Measurements from ENCODE around the gene GNAL. TPM values are rescaled to one million over a fixed set of nuclear protein-coding genes. Genes with fewer than 3 reads are reported as not detected.
A peak's percentile ranks its signal among the peaks of the same experiment; 100 is the strongest.

The GNAL gene
- total RNA-seq, 1 experiment from 2014 or later, result 4.6 TPM

- peaks cover 10% of the 10 kb centered on the region; the same call in 1 of the 2 replicates for H3K79me2 ChIP-seq (ENCODE audit: insufficient read depth, low read length)
- H3K9ac ChIP-seq (ENCODE audit: low read length), result peak overlapping the region; percentile 79
- peak overlapping the region; percentile 91 for H3K27ac ChIP-seq (ENCODE audit: low read depth, low read length)
- H4K20me1 ChIP-seq (ENCODE audit: insufficient read depth), result no peaks in the 10 kb centered on the region
- H3K9me3 ChIP-seq (ENCODE audit: control insufficient read depth in 1 of 2, insufficient read depth in 1 of 2, low read depth in 1 of 2, low read length in 2 of 2), result no peaks in the 10 kb centered on the region
- ATAC-seq, result peak; percentile 49
- intact Hi-C loops (cut with micrococcal nuclease), result loop anchor here (2.0 kb wide), 1 partner anchor 58 kb away; the partner anchor contains the start of gene CHMP1B
- BruUV-seq (replicated peaks), result TSS peak; percentile 77
- H3K27me3 ChIP-seq (ENCODE audit: insufficient read depth, low read length), result no peaks in the 10 kb centered on the region
- H3K4me3 ChIP-seq (replicated peaks in 1 of 2; ENCODE audit: low read depth in 1 of 2, low read length in 2 of 2), result peak overlapping the region; percentile 77 to 85
- H3K4me2 ChIP-seq (ENCODE audit: low read length), result peak overlapping the region; percentile 81
- H3K4me1 ChIP-seq (ENCODE audit: control insufficient read depth in 1 of 2, insufficient read depth in 2 of 2, low read length in 2 of 2), result peaks cover 4 to 19% of the 10 kb centered on the region in 2 experiments; a peak in 3 of 4 replicates
- CTCF ChIA-PET, result no interaction called here
- peak overlapping the region; percentile 71 for H2AFZ ChIP-seq (ENCODE audit: low read depth, low read length, poor library complexity, severe bottlenecking)
- DNase-seq (ENCODE audit: low read depth, low spot score), result no peak
- H3K9me2 ChIP-seq (ENCODE audit: insufficient read depth), result no peaks in the 10 kb centered on the region
- POLR2A ChIA-PET, result interaction anchor here (1.5 kb wide), 1 partner anchor 72 kb away, joined by 4 read pairs; the partner anchor contains the start of gene IMPA2
- TF ChIP-seq CEBPB (IDR thresholded peaks at IDR 0.05; ENCODE audit: low read depth), result no peak
- no peak for TF ChIP-seq CBX3 (IDR thresholded peaks at IDR 0.05; ENCODE audit: low read depth)
- no peak for TF ChIP-seq ELF1 (IDR thresholded peaks at IDR 0.05; ENCODE audit: borderline replicate concordance, low read depth)
- TF ChIP-seq EZH2 (IDR thresholded peaks at IDR 0.05), result no peak
- TF ChIP-seq ZFX (IDR thresholded peaks at IDR 0.05), result no peak
- no peak for TF ChIP-seq POLR2A (IDR thresholded peaks at IDR 0.05; ENCODE audit: borderline replicate concordance, extremely low read depth, insufficient read depth, insufficient read length)
- TF ChIP-seq POLR2AphosphoS5 (IDR thresholded peaks at IDR 0.05; ENCODE audit: low read depth, low read length), result no peak
- no peak for TF ChIP-seq SP1 (IDR thresholded peaks at IDR 0.05; ENCODE audit: low read depth)
- no peak for TF ChIP-seq SIN3A (IDR thresholded peaks at IDR 0.05; ENCODE audit: low read depth)
- no peak for TF ChIP-seq EZH2phosphoT487 (IDR thresholded peaks at IDR 0.05; ENCODE audit: borderline replicate concordance)
- TF ChIP-seq RAD21 (IDR thresholded peaks at IDR 0.05; ENCODE audit: low read depth), result no peak
- H3K36me3 ChIP-seq (ENCODE audit: control insufficient read depth in 1 of 2, insufficient read depth in 2 of 2, low read length in 2 of 2), result no peaks in the 10 kb centered on the region; a peak in 1 of 4 replicates
- RAD21 ChIA-PET (ENCODE audit: low non-redundant PET in 1 of 2, low total read pairs in 2 of 2, uncharacterized antibody in 2 of 2, unreplicated experiment in 2 of 2), result no interaction called here
Observed at GRCh38 chr18:11909061-11909455, 220.0 kb downstream of the GNAL start.

- POLR2A ChIA-PET, result interaction anchor here (1.5 kb wide), 1 partner anchor 71 kb away, joined by 4 read pairs; the partner anchor contains the start of gene IMPA2
- ATAC-seq, result no peak
- no peaks in the 10 kb centered on the region; a peak in 1 of 4 replicates for H3K36me3 ChIP-seq (ENCODE audit: control insufficient read depth in 1 of 2, insufficient read depth in 2 of 2, low read length in 2 of 2)
- H3K4me1 ChIP-seq (ENCODE audit: control insufficient read depth in 1 of 2, insufficient read depth in 2 of 2, low read length in 2 of 2), result peaks cover 4 to 19% of the 10 kb centered on the region in 2 experiments; a peak in 3 of 4 replicates
- peak overlapping the region; percentile 79; the same call in 1 of the 2 replicates for H3K9ac ChIP-seq (ENCODE audit: low read length)
- intact Hi-C loops (cut with micrococcal nuclease), result loop anchor here (2.0 kb wide), 1 partner anchor 59 kb away; the partner anchor contains the start of gene CHMP1B
- no peaks in the 10 kb centered on the region for H3K9me2 ChIP-seq (ENCODE audit: insufficient read depth)
- no TSS peak for BruUV-seq (replicated peaks)
- H3K27me3 ChIP-seq (ENCODE audit: insufficient read depth, low read length), result no peaks in the 10 kb centered on the region
- H3K4me2 ChIP-seq (ENCODE audit: low read length), result peak overlapping the region; percentile 81
- H3K9me3 ChIP-seq (ENCODE audit: control insufficient read depth in 1 of 2, insufficient read depth in 1 of 2, low read depth in 1 of 2, low read length in 2 of 2), result no peaks in the 10 kb centered on the region
- RAD21 ChIA-PET (ENCODE audit: low non-redundant PET in 1 of 2, low total read pairs in 2 of 2, uncharacterized antibody in 2 of 2, unreplicated experiment in 2 of 2), result no interaction called here
- H3K4me3 ChIP-seq (replicated peaks in 1 of 2; ENCODE audit: low read depth in 1 of 2, low read length in 2 of 2), result peak overlapping the region in 1 of 2 experiments; percentile 77; a peak in 1 of 4 replicates
- H4K20me1 ChIP-seq (ENCODE audit: insufficient read depth), result no peaks in the 10 kb centered on the region
- H2AFZ ChIP-seq (ENCODE audit: low read depth, low read length, poor library complexity, severe bottlenecking), result peak overlapping the region; percentile 71
- no peak for DNase-seq (ENCODE audit: low read depth, low spot score)
- CTCF ChIA-PET, result no interaction called here
- H3K27ac ChIP-seq (ENCODE audit: low read depth, low read length), result peak overlapping the region; percentile 91; the same call in 1 of the 2 replicates
- H3K79me2 ChIP-seq (ENCODE audit: insufficient read depth, low read length), result peaks cover 10% of the 10 kb centered on the region; the same call in 1 of the 2 replicates
- TF ChIP-seq ZBTB33 (IDR thresholded peaks at IDR 0.05; ENCODE audit: extremely low read depth, insufficient replicate concordance, low read length) (no peak), SRF (IDR thresholded peaks at IDR 0.05; ENCODE audit: low read depth) (no peak), EGR1 (IDR thresholded peaks at IDR 0.05; ENCODE audit: low read depth) (no peak), FOSL1 (IDR thresholded peaks at IDR 0.05; ENCODE audit: low read depth) (no peak), POLR2A (IDR thresholded peaks at IDR 0.05; ENCODE audit: borderline replicate concordance, extremely low read depth, insufficient read depth, insufficient read length) (no peak), REST (IDR thresholded peaks at IDR 0.05; ENCODE audit: low read depth) (no peak), CEBPB (IDR thresholded peaks at IDR 0.05; ENCODE audit: low read depth) (no peak), EZH2phosphoT487 (IDR thresholded peaks at IDR 0.05; ENCODE audit: borderline replicate concordance) (no peak), POLR2AphosphoS5 (IDR thresholded peaks at IDR 0.05; ENCODE audit: low read depth, low read length) (no peak), RAD21 (IDR thresholded peaks at IDR 0.05; ENCODE audit: low read depth) (no peak)
Observed at GRCh38 chr18:11909591-11910026, 220.5 kb downstream of the GNAL start.

All from HCT116 (cell line).